HG03135 (cell line): ENCODE data around the gene CDKN1A.

Source experiments
- ATAC-seq: cut with Tn5 transposase; IDR thresholded peaks from one replicate; pipeline ENCODE4 v1.9.1; 2021; ENCODE audit warnings: mild to moderate bottlenecking, moderate library complexity; ENCODE audit not compliant: unreplicated experiment

CDKN1A gene

DNA sequence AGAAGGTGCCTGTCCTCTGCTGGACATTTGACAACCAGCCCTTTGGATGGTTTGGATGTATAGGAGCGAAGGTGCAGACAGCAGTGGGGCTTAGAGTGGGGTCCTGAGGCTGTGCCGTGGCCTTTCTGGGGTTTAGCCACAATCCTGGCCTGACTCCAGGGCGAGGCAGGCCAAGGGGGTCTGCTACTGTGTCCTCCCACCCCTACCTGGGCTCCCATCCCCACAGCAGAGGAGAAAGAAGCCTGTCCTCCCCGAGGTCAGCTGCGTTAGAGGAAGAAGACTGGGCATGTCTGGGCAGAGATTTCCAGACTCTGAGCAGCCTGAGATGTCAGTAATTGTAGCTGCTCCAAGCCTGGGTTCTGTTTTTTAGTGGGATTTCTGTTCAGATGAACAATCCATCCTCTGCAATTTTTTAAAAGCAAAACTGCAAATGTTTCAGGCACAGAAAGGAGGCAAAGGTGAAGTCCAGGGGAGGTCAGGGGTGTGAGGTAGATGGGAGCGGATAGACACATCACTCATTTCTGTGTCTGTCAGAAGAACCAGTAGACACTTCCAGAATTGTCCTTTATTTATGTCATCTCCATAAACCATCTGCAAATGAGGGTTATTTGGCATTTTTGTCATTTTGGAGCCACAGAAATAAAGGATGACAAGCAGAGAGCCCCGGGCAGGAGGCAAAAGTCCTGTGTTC lies 1.3 kb upstream of the CDKN1A start:
- ATAC-seq = no peak

DNA sequence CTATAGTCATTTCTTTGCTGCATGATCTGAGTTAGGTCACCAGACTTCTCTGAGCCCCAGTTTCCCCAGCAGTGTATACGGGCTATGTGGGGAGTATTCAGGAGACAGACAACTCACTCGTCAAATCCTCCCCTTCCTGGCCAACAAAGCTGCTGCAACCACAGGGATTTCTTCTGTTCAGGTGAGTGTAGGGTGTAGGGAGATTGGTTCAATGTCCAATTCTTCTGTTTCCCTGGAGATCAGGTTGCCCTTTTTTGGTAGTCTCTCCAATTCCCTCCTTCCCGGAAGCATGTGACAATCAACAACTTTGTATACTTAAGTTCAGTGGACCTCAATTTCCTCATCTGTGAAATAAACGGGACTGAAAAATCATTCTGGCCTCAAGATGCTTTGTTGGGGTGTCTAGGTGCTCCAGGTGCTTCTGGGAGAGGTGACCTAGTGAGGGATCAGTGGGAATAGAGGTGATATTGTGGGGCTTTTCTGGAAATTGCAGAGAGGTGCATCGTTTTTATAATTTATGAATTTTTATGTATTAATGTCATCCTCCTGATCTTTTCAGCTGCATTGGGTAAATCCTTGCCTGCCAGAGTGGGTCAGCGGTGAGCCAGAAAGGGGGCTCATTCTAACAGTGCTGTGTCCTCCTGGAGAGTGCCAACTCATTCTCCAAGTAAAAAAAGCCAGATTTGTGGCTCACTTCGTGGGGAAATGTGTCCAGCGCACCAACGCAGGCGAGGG lies 594 bp upstream of the CDKN1A start:
- ATAC-seq = no peak

DNA sequence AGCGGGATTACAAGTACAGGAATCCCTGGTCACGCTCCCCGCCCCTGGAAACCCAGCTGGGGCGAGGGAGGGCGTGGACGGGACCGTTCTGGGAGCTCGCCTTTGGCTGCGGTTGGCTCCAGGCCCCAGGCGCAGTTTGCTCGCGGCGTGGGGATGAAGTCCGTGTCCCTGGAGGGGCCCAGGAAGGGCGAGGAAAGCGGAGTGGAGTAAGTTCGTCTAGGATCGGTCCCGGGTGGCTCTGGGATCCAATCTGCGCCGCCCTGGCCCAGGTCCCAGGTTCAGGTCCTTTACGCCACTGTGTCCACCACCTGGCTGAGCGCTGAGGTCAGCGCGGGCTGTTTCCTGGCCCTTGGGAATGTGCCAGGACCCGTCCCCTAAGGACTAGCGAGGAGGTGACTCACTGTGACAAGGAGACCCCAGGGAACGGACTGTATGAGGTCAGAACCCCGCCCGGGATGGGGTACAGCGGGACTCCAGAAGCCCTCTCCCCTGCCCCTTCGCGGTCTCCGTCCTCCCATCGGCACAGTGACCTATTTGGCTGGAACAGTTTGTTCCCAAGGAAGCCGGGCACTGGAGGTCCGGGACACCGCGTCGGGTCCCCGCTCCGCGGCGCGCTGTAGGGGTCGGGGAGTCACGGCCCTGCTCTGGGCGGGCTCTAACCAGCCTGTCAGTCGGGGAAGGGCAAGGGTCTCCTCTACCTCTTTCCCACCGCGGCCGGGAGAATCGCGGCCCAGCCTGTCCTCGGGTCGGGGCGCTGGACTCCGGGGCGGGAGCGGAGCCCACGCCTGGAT lies 724 bp downstream of the CDKN1A start:
- ATAC-seq = no peak

DNA sequence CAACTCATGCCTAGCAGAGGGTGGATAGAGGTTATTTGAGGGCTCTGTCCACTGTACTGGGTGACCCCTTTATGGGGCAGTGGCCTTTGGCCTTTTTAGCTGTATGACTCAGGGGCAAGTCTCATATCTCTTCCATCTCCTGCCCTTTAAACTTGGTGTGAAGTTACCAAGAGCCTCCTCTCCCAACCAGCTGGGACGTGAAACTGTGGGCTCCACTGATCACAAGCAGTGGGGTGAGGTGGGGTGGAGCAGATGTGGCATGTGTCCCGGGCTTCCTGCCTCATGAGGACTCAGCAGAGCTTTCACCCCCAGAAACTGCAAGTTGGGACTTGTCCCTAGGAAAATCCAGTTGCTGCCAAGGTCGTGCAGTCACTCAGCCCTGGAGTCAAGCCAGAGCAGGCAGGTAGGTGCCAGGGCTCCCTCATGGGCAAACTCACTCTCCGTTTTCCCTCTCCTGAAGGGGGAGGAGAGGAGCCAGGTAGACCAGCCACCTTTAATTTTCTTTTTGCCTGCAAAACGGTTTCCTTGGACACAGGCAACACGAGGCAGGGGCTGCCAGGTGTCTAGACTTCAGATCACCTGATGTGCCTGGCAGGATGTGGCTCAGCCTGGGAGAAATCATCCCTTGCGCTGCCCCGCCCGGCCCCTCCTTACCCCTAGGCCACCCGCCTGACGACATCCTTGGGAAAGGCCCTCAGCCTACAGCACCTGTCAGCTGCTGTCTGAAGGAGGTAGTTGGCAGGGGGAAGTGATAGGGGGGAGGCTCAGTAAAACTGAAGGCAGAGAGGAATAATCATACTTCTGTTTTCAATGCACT lies 4.0 kb downstream of the CDKN1A start:
- no peak for ATAC-seq

DNA sequence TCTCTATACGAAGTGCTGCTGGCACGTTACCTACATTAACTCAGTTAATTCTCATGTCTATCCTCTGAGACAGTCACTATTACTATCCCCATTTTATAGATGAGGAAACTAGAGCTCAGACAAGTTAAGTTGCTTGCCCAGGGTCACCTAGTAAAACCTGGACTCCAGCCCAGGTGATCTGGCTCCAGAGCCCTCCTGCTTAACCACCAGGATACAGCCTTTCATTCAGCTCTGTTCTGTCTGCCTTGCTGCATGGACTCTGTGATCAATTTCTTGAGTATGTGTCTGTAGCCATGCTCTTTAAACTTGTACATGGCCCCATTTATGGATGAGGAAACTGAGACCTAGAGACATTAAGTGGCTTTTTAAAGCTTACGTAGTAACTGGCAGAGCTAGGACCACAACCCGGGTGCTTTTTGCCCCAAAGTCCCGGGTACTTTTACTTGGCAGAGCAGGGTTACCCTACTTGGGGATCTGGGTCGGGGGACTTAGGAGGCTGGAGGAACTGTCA lies 4.7 kb downstream of the CDKN1A start:
- no peak for ATAC-seq

DNA sequence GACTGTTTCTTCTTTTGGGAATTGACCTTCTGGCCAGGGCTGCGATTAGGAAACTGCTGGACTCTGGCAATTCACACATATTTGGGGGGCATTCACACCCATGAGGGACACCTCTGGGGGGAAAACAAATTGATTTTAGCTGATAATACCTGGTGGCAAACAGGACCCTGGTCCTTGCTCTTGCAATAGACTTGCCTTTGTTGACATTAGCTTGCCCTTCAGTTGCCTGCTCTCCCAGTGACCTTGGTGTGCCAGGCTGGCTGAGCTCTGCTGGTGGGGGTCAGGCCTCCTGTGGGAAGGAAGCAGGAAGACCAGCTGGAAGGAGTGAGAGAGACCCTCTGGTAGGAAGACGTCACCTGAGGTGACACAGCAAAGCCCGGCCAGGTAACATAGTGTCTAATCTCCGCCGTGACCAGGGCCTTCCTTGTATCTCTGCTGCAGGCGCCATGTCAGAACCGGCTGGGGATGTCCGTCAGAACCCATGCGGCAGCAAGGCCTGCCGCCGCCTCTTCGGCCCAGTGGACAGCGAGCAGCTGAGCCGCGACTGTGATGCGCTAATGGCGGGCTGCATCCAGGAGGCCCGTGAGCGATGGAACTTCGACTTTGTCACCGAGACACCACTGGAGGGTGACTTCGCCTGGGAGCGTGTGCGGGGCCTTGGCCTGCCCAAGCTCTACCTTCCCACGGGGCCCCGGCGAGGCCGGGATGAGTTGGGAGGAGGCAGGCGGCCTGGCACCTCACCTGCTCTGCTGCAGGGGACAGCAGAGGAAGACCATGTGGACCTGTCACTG lies 5.3 kb downstream of the CDKN1A start:
- ATAC-seq = no peak

DNA sequence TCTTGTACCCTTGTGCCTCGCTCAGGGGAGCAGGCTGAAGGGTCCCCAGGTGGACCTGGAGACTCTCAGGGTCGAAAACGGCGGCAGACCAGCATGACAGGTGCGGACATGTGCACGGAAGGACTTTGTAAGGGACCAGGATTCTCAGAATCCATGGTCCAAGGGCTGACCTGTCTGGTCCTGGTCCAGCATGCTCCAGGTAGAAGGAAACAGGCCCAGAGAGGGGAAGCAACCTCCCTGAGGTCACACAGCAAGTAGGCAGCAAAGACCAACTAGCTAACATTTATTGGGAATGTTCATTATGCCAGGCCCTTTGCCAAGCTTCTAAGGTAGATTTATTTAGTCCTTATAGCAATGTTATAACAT lies 5.9 kb downstream of the CDKN1A start:
- ATAC-seq = no peak

DNA sequence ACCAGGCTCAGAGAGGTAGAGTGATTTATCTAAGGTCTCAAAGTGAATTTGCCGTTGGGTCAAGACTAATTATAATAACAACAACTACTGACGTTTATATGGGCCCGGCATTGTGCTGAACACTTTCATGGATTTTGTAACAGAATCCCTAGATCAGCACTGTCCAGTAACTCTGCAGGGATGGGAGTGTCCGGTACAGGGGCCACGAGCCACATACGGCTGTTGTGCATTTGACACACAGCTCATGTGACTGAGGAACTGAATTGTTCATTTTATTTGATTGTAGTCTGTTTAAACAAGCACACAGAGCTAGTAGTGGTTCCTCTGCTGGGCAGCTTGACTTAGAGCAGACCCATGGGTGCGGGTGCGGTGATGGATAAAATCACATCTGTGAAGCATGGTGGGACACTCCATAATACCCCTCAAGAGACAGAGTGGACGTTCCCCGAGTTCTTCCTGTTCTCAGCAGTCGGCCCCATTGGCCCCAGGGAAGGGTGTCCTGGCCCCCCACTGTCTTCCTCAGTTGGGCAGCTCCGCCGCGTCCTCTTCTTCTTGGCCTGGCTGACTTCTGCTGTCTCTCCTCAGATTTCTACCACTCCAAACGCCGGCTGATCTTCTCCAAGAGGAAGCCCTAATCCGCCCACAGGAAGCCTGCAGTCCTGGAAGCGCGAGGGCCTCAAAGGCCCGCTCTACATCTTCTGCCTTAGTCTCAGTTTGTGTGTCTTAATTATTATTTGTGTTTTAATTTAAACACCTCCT lies 6.8 kb downstream of the CDKN1A start:
- no peak for ATAC-seq

DNA sequence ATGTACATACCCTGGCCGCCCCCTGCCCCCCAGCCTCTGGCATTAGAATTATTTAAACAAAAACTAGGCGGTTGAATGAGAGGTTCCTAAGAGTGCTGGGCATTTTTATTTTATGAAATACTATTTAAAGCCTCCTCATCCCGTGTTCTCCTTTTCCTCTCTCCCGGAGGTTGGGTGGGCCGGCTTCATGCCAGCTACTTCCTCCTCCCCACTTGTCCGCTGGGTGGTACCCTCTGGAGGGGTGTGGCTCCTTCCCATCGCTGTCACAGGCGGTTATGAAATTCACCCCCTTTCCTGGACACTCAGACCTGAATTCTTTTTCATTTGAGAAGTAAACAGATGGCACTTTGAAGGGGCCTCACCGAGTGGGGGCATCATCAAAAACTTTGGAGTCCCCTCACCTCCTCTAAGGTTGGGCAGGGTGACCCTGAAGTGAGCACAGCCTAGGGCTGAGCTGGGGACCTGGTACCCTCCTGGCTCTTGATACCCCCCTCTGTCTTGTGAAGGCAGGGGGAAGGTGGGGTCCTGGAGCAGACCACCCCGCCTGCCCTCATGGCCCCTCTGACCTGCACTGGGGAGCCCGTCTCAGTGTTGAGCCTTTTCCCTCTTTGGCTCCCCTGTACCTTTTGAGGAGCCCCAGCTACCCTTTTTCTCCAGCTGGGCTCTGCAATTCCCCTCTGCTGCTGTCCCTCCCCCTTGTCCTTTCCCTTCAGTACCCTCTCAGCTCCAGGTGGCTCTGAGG lies 7.6 kb downstream of the CDKN1A start:
- ATAC-seq = no peak

DNA sequence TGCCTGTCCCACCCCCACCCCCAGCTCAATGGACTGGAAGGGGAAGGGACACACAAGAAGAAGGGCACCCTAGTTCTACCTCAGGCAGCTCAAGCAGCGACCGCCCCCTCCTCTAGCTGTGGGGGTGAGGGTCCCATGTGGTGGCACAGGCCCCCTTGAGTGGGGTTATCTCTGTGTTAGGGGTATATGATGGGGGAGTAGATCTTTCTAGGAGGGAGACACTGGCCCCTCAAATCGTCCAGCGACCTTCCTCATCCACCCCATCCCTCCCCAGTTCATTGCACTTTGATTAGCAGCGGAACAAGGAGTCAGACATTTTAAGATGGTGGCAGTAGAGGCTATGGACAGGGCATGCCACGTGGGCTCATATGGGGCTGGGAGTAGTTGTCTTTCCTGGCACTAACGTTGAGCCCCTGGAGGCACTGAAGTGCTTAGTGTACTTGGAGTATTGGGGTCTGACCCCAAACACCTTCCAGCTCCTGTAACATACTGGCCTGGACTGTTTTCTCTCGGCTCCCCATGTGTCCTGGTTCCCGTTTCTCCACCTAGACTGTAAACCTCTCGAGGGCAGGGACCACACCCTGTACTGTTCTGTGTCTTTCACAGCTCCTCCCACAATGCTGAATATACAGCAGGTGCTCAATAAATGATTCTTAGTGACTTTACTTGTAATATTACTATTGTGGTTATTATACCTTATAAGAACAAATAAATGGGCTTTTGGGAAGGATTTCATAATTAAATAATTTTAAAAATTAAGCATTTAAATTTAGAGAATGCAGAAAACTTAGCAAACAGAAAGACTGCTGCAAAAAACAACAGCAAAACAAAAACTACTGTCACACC lies 8.4 kb downstream of the CDKN1A start:
- ATAC-seq = no peak

DNA sequence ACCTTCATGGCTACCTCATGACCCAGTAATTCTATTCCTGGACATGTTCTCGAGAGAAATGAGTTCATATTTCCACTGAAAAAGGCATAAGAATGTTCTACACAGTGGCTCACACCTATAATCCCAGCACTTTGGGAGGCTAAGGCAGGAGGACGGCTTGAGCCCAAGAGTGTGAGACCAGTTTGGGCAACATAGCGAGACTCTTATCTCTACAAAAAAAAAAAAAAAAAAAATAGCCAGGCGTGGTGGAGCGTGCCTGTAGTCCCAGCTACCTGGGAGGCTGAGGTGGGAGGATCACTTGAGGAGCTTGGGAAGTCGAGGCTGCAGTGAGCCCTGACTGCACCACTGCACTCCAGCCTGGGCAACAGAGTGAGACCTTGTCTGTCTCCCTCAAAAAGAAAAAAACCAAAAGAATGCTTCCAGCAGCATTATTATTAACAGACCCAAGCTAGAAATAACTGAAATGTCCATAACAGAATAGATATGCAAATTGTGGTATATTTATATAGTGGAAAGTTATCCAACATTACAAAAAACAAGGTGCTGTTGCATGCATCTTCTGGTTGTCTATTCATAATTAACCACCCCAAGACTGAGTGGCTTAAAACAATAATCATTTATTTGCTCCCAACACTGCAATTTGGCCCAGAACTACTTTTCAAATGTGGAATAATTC lies 9.7 kb downstream of the CDKN1A start:
- no peak for ATAC-seq

DNA sequence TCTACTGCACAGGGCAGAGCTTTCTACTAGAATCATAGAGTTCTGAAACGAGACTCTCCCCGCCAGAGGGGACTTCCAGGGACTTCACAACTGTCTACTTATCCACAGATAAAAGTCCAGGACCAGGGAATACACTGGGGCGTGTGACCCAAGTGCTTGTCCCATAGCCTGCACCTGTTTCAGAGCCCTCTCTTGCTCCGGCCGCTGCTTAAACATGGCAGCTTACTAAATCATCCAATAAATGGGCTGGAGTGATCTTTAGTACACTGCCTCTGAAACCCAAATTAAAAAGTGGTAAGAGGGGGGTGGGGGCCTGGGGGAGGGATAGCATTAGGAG lies 10.2 kb downstream of the CDKN1A start:
- no peak for ATAC-seq

DNA sequence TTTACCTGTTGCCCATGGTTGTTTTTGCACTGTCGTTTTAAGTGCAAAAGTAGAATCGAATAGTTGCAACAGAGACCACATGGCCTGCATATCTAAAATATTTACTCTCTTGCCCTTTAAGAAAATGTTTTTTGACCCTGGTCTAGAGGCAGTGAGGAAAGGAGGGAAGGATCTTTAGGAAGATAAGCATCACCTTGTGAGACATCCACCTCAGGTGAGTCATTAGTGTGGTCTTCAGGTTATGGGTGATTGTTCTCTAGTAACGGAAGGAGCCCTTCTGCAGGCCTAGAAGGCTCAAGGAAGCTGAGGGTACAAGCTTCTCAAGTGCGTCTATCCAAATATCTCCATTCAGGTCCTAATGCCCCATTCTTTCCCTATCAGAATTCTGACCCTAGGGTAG lies 12.5 kb downstream of the CDKN1A start:
- ATAC-seq = no peak

DNA sequence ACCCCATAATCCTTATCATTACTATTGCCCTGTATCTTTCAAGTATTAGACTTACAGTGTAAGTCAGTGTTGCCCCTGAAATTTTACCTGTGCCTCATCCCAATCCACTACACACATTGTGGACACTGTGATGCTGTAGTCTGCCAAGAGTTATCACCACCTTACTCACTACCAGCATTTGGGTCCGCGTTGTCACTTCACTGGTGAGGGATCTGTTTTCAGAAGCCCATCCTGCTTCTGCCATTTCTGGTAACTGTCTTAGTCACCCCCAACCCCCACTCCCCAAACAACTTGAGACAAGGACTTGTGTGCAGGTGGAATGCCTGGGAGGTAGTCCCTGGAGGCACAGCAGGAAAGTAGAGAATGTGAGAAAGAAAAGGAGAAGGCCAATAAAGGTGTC lies 13.1 kb downstream of the CDKN1A start:
- no peak for ATAC-seq

DNA sequence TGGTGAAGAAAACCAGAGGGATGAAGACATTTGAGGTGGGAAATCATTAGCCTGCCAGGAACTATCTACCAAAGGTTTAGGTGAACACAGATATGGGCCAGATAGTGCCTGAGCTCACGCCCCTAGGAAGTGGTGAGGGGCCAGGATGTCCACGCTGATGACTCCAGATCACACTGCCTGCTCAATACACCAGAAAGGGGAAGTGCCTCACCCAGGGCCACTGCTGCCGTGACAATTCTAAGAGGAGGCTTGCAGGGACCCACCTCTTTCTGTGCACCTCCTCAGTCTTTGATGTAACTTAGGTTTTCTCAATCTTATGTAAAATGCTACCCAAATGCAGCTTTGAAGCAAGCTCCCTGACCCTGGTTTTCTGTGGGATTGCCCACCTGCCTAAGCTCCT lies 13.7 kb downstream of the CDKN1A start:
- ATAC-seq = no peak

DNA sequence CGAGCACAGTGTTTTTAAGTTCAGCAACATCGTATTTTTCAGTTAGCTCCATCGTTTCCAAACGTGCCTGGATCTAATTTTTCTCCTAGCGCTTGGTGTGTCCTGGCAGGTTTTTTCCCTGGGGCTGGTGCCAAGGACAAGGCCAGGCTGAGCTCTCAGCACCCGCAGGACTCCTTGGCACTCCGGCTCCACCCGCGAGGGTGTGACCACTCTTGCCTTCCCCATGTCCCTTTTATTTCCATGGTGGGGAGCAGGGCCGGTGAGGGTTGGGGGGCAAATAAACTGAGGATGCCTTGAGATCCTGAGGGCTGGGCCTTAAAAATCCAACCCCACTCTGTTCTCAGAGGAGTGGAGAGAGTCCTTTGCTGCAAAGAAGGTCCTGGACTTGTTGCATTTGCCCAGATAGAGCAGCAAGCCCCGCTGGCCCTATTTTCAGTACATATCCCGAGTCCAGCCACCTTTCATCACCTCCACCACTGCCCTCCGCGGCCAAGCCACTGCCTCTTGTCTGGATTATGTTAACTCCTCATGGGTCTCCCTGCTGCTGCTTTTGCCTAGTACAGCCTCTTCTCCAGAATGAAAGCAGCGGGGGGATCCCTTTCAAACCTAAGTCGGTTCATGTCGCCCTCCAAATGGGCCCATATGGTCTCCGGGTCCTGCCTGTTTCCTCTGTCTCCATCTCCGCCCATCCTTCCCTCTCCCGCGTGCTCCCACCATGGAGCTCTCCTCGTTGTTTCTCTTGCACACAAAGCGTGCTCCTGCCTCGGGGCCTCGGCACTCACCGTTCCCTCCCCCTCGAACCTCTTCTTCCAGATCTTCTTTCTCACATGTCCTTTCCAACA lies 14.6 kb downstream of the CDKN1A start:
- ATAC-seq = no peak

DNA sequence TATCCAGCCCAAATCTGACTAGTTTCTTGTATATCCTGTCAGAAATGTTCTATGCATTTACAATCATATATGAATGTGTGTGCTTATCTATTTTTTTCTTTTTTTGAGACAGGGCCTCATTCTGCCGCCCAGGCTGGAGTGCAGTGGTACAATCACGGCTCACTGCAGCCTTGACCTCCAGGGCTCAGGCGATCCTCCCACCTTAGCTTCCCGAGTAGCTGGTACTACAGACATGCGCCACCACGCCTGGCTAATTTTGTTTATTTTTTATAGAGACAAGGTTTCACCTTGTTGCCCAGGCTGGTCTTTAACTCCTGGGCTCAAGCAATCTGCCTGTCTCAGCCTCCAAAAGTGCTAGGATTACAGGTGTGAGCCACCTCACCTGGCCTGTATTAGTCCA lies 16.1 kb downstream of the CDKN1A start:
- ATAC-seq = no peak
